ENCODE data around the gene TOR1A. TPM values are rescaled to one million over a fixed set of nuclear protein-coding genes. Genes with fewer than 3 reads are reported as not detected.

TOR1A gene
- total and polyA plus RNA-seq, 2 experiments from 2014 or later = 23.6 to 45.7 TPM

DNA sequence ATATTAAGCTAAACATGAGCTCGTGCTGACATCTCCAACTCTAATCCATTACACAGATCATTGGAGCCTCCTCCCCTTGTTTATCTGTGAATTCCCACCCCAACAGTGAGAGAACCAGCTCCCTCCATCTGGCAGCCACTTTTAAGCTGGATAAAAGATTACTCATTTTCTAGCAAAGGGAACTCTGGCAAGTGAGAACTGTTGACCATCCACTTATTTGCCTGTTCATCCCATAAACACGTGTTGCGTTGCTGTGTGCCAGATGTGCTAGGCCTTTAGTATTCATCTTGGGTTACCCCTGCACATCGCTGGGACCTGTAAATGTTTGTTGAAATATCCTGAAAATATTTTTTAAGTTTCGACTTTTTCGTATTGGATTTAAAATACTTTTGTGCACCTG, 2.4 kb upstream of the TOR1A start:
- Mint-ChIP-seq H3K27ac (no peak overlapping the region), H3K4me1 (peaks cover 7% of the 10 kb centered on the region), H3K27me3 (ENCODE audit: insufficient read depth, low read depth, poor library complexity) (peaks cover 15% of the 10 kb centered on the region), H3K4me3 (no peak overlapping the region), H3K36me3 (ENCODE audit: low read depth) (peaks cover 54% of the 10 kb centered on the region), H3K9me3 (peaks cover 2% of the 10 kb centered on the region; the same call in 1 of the 3 replicates)
- Histone ChIP-seq H3K27me3 (ENCODE audit: insufficient read depth) (no peaks in the 10 kb centered on the region), H3K4me3 (no peak overlapping the region), H3K4me2 (no peak overlapping the region), H3K4me1 (ENCODE audit: insufficient read depth) (no peaks in the 10 kb centered on the region), H3K9me2 (ENCODE audit: insufficient read depth) (no peaks in the 10 kb centered on the region), H3K79me2 (replicated peaks; ENCODE audit: insufficient read depth) (peaks cover 17% of the 10 kb centered on the region), H3F3A (replicated peaks; ENCODE audit: low read depth) (0 out of 2 replicates have a peak, but pooled peaks cover 2% of the 10 kb centered on the region), H3K27ac (ENCODE audit: low read depth) (no peak overlapping the region), H4K20me1 (replicated peaks; ENCODE audit: insufficient read depth) (no peaks in the 10 kb centered on the region), H2AFZ (no peak overlapping the region), H3K36me3 (ENCODE audit: insufficient read depth) (peaks cover 19% of the 10 kb centered on the region)
- DNase-seq (ENCODE audit: low spot score) (no peak), ATAC-seq (no peak)
- TF ChIP-seq ZNF331 (CRISPR knock-in tag; IDR thresholded peaks at IDR 0.05; ENCODE audit: low read depth) (no peak), NANOG (IDR thresholded peaks at IDR 0.05; ENCODE audit: borderline replicate concordance) (no peak), CTCF (conservative IDR thresholded peaks at IDR 0.05; ENCODE audit: low read depth in 2 of 2) (no peak), EZH2phosphoT487 (IDR thresholded peaks at IDR 0.05; ENCODE audit: unreplicated experiment) (no peak)

- ATAC-seq (peak; percentile 61), DNase-seq (ENCODE audit: low spot score) (peak; percentile 34)
- Mint-ChIP-seq H3K36me3 (ENCODE audit: low read depth) (peaks cover 48% of the 10 kb centered on the region), H3K4me1 (peaks cover 7% of the 10 kb centered on the region), H3K4me3 (peak overlapping the region; percentile 82), H3K27ac (no peak overlapping the region), H3K9me3 (peaks cover 2% of the 10 kb centered on the region; the same call in 1 of the 3 replicates), H3K27me3 (ENCODE audit: insufficient read depth, low read depth, poor library complexity) (peaks cover 17% of the 10 kb centered on the region)
- H3K27ac ChIP-seq (ENCODE audit: low read depth) = no peak overlapping the region
- H3K27me3 ChIP-seq (ENCODE audit: insufficient read depth) = no peaks in the 10 kb centered on the region
- H3F3A ChIP-seq (replicated peaks; ENCODE audit: low read depth) = 0 out of 2 replicates have a peak, but pooled peaks cover 2% of the 10 kb centered on the region
- H3K4me1 ChIP-seq (ENCODE audit: insufficient read depth) = no peaks in the 10 kb centered on the region
- peak overlapping the region; percentile 79 for H3K4me3 ChIP-seq
- TF ChIP-seq STAT1 (IDR thresholded peaks at IDR 0.05; ENCODE audit: unreplicated experiment) (no peak), CTCF (conservative IDR thresholded peaks at IDR 0.05; ENCODE audit: low read depth in 2 of 2) (no peak), EZH2phosphoT487 (IDR thresholded peaks at IDR 0.05; ENCODE audit: unreplicated experiment) (no peak), JUNB (IDR thresholded peaks at IDR 0.05; ENCODE audit: unreplicated experiment) (no peak), ZNF462 (CRISPR knock-in tag; IDR thresholded peaks at IDR 0.05) (no peak)
- H4K20me1 ChIP-seq (replicated peaks; ENCODE audit: insufficient read depth) = no peaks in the 10 kb centered on the region
- H3K4me2 ChIP-seq = peak overlapping the region; percentile 71; the same call in 1 of the 2 replicates
- H3K9me2 ChIP-seq (ENCODE audit: insufficient read depth) = no peaks in the 10 kb centered on the region
- peaks cover 22% of the 10 kb centered on the region for H3K79me2 ChIP-seq (replicated peaks; ENCODE audit: insufficient read depth)
- H2AFZ ChIP-seq = no peak overlapping the region
- H3K36me3 ChIP-seq (ENCODE audit: insufficient read depth) = peaks cover 28% of the 10 kb centered on the region
Observed at GRCh38 chr9:129823542-129823934, 398 bp downstream of the TOR1A start.

Data from GM23338 (cell line).